ENCODE results near the gene NEURL3. TPM values are rescaled to one million over a fixed set of nuclear protein-coding genes. Genes with fewer than 3 reads are reported as not detected.
"Not testable (repeated sequence)": the region's sequence is repeated elsewhere in the genome, so short reads cannot be mapped to it uniquely, and the experiment has no call there.

Gene NEURL3, protein sequence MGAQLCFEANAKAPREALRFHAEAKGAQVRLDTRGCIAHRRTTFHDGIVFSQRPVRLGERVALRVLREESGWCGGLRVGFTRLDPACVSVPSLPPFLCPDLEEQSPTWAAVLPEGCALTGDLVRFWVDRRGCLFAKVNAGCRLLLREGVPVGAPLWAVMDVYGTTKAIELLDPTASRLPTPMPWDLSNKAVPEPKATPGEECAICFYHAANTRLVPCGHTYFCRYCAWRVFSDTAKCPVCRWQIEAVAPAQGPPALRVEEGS
- not detected for polyA plus RNA-seq

GRCh38 chr2:96505231-96505889 lies at the start of gene NEURL3:
Gene NEURL3 (minus strand): TSS chr2:96505357. CDS start chr2:96505286, 71 bp downstream.
- no peak for DNase-seq
- Mint-ChIP-seq H3K27ac (no peak within 1 kb of the TSS), H3K36me3 (peaks cover 0 to 3% (median 0%) of the 10 kb centered on the region in 3 donors), H3K4me1 (peaks cover 15 to 22% of the 10 kb centered on the region in 2 donors), H3K4me3 (no peak within 1 kb of the TSS), H3K9me3 (no peaks in the 10 kb centered on the region), H3K27me3 (ENCODE audit: low read depth in 3 of 3) (peaks cover 3 to 5% (median 4%) of the 10 kb centered on the region in 3 donors)

DNA sequence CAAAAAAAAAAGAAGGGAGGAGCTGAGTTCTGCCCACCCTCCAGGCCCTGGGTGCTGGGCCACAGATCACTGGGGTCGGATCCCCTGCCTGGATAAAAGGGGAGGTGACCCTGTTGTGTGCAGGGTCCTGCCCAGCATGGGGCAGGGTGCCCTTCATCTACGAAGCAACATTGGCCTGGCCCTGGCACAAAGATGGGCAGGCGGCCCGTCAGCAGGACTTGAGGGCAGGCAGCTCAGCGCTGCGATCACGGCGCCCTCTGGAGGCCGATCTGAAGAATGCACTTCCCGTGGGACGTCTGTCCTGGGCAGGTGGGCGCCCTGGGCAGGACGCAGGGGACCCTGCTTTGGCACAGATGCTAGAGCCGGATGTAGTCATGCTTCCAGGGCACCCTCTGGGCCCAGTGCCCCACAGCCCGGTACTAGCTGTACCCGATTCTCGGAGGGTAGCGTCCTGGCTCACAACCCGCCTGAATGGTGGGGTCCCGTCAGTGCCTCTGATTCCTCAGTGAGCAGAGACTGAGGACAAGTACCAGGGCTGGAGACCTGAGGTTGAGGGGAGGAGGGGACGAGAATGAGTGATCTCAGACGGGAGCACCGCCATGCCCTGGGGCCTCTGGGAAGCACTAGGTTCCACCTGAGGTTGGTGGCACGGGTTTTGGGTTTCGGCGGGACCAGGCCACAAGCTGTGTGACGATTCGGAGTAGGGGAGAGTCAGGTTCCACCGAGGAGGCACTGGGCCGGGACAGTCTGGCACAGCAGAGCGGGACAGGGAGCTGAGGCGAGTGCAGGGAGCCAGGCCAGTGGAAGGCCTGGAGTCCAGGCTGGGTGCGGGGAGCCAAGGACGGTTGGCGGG lies 49.4 kb upstream of the NEURL3 start:
- peak; percentile 73 to 81 (median 75) for DNase-seq
- Mint-ChIP-seq H3K9me3 (no peaks in the 10 kb centered on the region), H3K36me3 (peaks cover 0 to 2% (median 0%) of the 10 kb centered on the region in 3 donors), H3K4me3 (peak overlapping the region in 2 of 5 donors; percentile 25 to 46), H3K27me3 (ENCODE audit: low read depth in 3 of 3) (peaks cover 0 to 5% (median 2%) of the 10 kb centered on the region in 3 donors), H3K27ac (peak overlapping the region in 4 of 6 donors; percentile 17 to 71 (median 48)), H3K4me1 (peaks cover 20 to 22% of the 10 kb centered on the region in 2 donors)

GRCh38 chr2:96553957-96554292 lies 48.8 kb upstream of the NEURL3 start:
- peaks cover 20% of the 10 kb centered on the region in 2 donors for H3K4me1 Mint-ChIP-seq
- H3K27me3 Mint-ChIP-seq (ENCODE audit: low read depth in 3 of 3); H3K36me3 Mint-ChIP-seq; DNase-seq; H3K9me3 Mint-ChIP-seq: not testable (repeated sequence)
- H3K4me3 Mint-ChIP-seq: peak overlapping the region in 4 of 5 donors; percentile 9 to 46 (median 30)
- peak overlapping the region in 4 of 6 donors; percentile 17 to 71 (median 56) for H3K27ac Mint-ChIP-seq

GRCh38 chr2:96553176-96553956 lies 48.2 kb upstream of the NEURL3 start:
- Mint-ChIP-seq H3K9me3 (no peaks in the 10 kb centered on the region), H3K27ac (peak overlapping the region in 4 of 6 donors; percentile 26 to 71 (median 64))
- no peak for DNase-seq

DNA sequence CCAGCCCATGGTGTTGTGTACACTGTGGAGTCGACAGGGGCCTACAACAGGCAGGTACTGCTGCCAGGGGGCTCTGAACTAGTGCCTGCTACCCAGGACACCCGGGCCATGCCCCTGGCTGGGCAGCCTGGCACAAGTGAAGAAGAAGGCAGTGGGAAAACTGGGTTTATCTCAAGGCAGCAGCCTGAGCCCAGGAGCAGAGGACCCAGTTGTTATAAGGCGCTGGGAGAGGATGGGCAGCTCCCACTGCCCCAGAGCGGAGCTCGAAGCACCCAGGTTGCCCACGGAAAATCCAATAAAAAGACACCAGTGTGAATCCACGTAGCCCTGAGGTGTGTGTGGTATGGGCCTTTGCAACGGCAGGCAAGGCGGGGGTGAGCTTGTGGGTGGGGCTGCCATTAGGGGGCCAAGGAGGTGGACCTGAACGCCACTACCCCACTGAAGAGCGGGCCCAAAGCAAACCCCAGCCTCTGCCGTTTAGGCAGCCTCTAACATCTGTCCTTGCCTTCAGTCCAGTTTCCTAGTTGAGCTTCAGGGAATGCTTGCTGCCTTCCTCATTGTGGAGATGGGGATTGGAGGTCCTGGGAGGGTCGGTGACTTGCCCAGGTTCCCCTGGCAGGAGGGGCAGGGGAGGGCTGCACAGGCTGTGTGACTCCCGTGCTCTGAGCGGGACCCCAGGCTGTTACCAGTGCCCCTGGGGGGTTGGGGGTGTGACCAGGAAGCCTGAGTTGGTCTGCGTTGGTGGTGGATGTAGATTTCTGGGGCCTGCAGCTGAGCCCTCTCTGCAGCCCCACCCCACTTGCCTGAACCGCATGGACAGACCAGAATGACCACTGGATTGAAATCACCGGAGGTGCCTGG lies 47.4 kb upstream of the NEURL3 start:
- Mint-ChIP-seq H3K36me3 (peaks cover 2 to 11% (median 5%) of the 10 kb centered on the region in 3 donors), H3K9me3 (no peaks in the 10 kb centered on the region), H3K27ac (peak overlapping the region in 2 of 6 donors; percentile 26 to 65), H3K27me3 (ENCODE audit: low read depth in 3 of 3) (peaks cover 0 to 7% (median 2%) of the 10 kb centered on the region in 3 donors), H3K4me1 (peaks cover 26 to 29% of the 10 kb centered on the region in 2 donors), H3K4me3 (no peak overlapping the region)
- DNase-seq: no peak

More at GRCh38 chr2:96553176-96553956, 48.2 kb upstream of the NEURL3 start:
- peaks cover 0 to 7% (median 2%) of the 10 kb centered on the region in 3 donors for H3K27me3 Mint-ChIP-seq (ENCODE audit: low read depth in 3 of 3)
- peaks cover 0 to 6% (median 0%) of the 10 kb centered on the region in 3 donors for H3K36me3 Mint-ChIP-seq
- H3K4me1 Mint-ChIP-seq: peaks cover 20 to 24% of the 10 kb centered on the region in 2 donors
- H3K4me3 Mint-ChIP-seq: peak overlapping the region in 3 of 5 donors; percentile 13 to 35 (median 25)

DNA sequence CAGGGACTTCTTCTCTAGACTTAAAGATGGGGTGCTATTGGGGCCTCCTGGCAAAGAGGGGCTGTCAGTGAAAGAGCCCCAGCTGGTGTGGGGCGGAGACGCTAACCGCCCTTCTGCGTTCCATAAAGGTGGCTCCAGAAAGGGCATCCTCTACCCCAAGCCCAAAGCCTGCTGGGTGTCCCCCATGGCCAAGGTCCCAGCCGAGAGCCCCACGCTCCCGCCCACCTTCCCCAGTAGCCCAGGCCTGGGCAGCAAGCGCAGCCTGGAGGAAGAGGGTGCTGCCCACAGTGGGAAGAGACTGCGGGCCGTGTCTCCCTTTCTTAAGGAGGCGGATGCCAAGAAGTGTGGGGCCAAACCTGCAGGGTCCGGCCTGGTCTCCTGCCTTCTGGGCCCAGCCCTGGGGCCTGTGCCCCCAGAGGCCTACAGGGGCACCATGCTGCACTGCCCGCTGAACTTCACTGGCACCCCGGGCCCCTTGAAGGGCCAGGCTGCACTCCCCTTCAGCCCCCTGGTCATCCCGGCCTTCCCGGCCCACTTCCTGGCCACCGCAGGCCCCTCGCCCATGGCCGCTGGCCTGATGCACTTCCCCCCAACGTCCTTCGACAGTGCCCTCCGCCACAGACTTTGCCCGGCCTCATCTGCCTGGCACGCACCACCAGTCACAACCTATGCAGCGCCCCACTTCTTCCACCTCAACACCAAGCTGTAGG lies 46.6 kb upstream of the NEURL3 start:
- H3K9me3 Mint-ChIP-seq: no peaks in the 10 kb centered on the region
- peaks cover 34 to 37% of the 10 kb centered on the region in 2 donors for H3K4me1 Mint-ChIP-seq
- H3K36me3 Mint-ChIP-seq: peaks cover 5 to 14% (median 12%) of the 10 kb centered on the region in 3 donors
- H3K27ac Mint-ChIP-seq: peak overlapping the region in 1 of 6 donors; percentile 53
- peaks cover under 1 to 10% (median 2%) of the 10 kb centered on the region in 3 donors for H3K27me3 Mint-ChIP-seq (ENCODE audit: low read depth in 3 of 3)
- no peak for DNase-seq
- H3K4me3 Mint-ChIP-seq: no peak overlapping the region

GRCh38 chr2:96550787-96551604 lies 45.8 kb upstream of the NEURL3 start:
- no peak overlapping the region for H3K4me3 Mint-ChIP-seq
- H3K27me3 Mint-ChIP-seq (ENCODE audit: low read depth in 3 of 3): peaks cover 6 to 15% (median 9%) of the 10 kb centered on the region in 3 donors
- no peak for DNase-seq
- no peaks in the 10 kb centered on the region for H3K9me3 Mint-ChIP-seq
- no peak overlapping the region for H3K27ac Mint-ChIP-seq
- H3K36me3 Mint-ChIP-seq: peaks cover 5 to 22% (median 19%) of the 10 kb centered on the region in 3 donors
- peaks cover 42 to 45% of the 10 kb centered on the region in 2 donors for H3K4me1 Mint-ChIP-seq

DNA sequence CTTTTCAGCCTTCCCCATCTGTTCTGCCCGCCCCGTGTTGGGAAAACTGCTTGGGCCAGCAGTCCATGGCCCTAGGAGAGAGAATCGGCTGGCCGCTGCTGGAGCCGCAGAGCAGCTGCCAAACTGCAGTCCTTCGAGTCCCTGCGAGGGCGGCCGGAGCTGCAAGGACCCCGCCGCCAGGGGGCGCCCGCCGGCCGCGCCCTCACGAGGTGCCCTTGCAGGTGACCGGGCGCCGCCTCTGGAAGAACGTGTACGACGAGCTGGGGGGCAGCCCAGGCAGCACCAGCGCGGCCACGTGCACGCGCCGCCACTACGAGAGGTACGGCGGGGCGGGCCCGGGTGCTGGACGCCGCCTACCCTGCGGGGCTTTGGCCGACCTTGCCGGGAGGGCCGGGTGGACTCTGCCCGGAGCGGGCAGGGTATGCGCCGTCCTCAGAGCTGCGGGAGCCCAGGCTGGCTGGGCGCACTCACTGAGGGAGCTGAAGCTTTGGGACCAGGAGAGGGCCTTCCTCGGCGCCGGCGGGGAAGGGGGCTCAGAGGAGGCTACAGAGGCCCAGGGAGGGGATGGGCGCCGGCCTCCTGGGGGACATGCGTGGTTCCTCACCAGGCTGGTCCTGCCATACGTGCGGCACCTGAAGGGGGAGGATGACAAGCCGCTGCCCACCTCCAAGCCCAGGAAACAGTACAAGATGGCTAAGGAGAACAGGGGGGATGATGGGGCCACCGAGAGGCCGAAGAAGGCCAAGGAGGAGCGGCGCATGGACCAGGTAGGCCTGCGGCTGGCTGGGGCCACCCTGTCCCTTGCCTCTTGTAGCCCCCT lies 45.0 kb upstream of the NEURL3 start:
- Mint-ChIP-seq H3K36me3 (peaks cover 5 to 23% (median 20%) of the 10 kb centered on the region in 3 donors), H3K4me1 (peaks cover 50 to 53% of the 10 kb centered on the region in 2 donors), H3K9me3 (no peaks in the 10 kb centered on the region), H3K27me3 (ENCODE audit: low read depth in 3 of 3) (peaks cover 7 to 15% (median 9%) of the 10 kb centered on the region in 3 donors), H3K4me3 (no peak overlapping the region), H3K27ac (no peak overlapping the region)
- DNase-seq: no peak

DNA sequence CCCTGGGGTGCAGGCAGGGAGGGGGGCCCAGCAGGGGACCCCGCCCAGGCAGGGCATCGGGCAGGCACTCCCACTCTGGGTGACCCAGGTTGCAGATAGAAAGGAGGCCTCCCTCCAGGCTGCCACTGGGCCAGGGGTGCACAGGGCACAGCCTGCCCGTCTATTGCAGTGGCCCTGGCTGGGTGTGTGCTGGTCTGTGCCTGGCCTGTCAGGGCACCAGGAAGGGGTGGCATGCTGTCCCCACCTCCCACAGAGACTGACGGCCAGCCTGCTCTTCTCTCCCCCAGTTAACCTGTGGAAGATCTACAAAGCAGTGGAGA lies 44.3 kb upstream of the NEURL3 start:
- no peak overlapping the region for H3K27ac Mint-ChIP-seq
- peaks cover 55% of the 10 kb centered on the region in 2 donors for H3K4me1 Mint-ChIP-seq
- peaks cover 10 to 12% (median 10%) of the 10 kb centered on the region in 3 donors for H3K27me3 Mint-ChIP-seq (ENCODE audit: low read depth in 3 of 3)
- H3K36me3 Mint-ChIP-seq: peaks cover 9 to 28% (median 26%) of the 10 kb centered on the region in 3 donors
- DNase-seq: no peak
- H3K4me3 Mint-ChIP-seq: no peak overlapping the region
- H3K9me3 Mint-ChIP-seq: no peaks in the 10 kb centered on the region

GRCh38 chr2:96548558-96549465 lies 43.7 kb upstream of the NEURL3 start:
- H3K4me1 Mint-ChIP-seq: peaks cover 55% of the 10 kb centered on the region in 2 donors
- no peak overlapping the region for H3K27ac Mint-ChIP-seq
- H3K9me3 Mint-ChIP-seq: no peaks in the 10 kb centered on the region
- peaks cover 10 to 13% (median 12%) of the 10 kb centered on the region in 3 donors for H3K27me3 Mint-ChIP-seq (ENCODE audit: low read depth in 3 of 3)
- H3K4me3 Mint-ChIP-seq: no peak overlapping the region
- DNase-seq: no peak
- H3K36me3 Mint-ChIP-seq: peaks cover 16 to 32% (median 30%) of the 10 kb centered on the region in 3 donors

Measured in immature natural killer cell (primary cell).